ENCODE measurements around the gene COMTD1.

COMTD1 gene

DNA sequence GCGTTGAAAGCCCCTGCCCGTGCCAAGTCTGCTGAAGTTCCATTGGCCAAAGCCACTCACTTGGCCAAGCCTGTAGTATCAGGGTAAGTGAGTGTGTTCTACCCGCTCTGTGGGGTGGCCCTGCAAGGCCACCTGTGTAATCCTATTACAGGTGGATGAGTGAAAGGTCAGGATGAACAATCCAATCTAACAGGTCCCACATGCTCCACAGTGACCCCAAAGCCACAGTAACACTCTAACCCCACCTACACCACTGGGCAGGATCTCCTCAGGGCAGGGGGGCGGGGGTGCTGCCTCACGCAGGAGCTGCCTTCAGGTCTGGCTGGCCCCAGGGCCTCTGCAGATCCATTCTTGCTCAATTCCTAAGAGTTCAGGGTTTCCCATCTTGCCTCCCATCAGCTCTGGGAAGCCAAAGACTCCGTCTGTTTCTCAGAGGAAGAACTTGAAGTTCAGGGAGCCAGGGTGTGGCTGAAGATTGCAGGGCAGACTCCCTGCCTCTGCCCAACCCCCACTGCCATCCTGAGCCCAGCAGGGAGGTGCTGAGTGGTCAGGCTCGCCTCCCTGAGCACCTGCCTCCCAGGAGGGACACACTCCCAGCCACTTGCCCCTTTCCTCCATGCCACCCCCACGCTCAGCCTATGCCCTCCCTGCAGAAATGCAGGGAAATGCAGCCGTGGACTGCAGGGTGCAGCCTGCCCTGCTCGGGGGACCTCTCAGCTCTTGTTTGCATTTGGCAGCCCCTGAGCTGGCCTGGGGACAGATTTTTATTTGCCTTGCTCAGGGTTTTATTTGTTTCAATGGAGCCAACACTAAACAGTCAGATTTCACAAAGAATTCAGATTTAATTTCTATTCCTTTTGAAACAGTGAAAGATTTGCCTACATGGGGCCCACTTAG, 9.8 kb upstream of the COMTD1 start:
- DNase-seq (ENCODE audit: low read depth in 2 of 2), result no peak

DNA sequence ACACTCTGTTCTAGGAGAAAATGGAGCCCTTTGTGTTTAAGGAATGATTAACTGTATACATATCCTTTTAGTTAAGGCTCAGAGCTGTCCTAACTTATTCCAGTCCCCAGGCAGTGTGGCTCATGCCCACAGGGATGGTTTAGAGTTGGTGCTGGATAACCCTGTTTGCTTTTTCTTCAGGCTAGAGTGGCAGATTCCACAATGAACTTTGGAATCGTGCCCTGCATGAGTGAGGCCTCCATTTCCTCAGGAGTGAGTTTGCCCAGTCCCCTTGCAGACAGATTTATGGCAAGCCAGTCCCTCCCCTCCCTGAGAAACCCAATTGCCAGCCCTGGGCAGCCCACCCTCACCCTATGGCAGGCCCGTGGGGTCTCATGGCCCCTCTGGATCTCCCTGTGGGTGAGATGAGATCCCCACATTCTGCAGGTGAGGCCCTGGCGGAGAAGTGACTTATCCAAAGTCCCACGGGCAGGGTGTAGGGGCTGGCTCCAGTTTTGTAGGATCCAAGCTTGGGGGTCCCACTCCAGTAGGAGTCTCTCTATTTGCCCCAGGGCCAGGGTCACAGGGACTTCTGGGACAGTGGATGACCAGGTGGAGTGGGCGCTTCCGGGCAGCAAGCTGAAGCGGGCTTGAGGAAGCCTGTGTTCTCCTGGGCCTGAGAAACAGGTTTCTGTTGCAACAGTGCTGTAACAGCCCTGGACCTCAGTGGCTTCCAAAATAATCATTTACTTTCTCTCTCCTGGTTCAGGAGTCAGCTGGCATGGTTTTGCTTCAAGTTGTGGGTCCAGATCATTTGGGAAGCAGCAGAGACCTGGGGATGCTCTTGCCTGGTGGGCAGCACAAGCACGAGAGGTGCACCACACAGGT, 9.0 kb upstream of the COMTD1 start:
- no peak for DNase-seq (ENCODE audit: low read depth in 2 of 2)

GRCh38 chr10:75243426-75243825, 7.7 kb upstream of the COMTD1 start:
- no peak for DNase-seq (ENCODE audit: low read depth in 2 of 2)

DNA sequence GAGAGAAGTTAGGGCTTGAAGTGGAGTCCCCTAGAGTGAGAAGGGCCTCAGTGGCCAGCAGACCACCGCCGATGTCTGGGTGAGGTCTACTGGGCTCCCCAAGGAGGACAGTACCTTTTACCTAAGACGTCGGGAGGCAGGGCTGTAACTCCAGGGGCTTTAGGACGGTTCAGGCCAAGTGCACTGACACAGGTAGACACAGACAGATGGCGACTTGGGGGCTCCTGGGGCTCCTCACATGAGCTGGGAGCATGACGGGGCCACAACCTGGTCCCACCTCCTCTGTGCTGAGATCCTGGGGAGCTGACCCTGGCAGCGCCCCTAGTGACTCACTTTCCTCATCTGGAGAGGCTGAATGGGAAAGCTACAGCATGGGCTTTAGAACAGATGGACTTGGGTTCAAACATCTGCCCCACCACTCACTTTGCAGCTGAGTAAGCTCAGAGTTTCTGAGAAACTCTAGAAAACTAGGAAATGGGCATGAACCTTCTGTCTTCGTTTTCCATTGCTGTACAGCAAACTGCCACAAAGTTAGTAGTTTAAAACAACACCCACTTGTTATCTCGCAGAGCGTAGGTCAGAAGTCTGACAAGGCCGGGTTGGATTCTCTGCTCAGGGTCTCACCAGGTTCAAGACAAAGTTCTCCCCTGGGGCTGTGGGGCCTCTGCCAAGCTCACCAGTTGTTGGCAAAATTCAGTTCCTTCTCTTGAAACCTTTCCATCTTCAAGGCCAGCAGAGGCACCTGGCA, 4.7 kb upstream of the COMTD1 start:
- no peak for DNase-seq (ENCODE audit: low read depth in 2 of 2)

DNA sequence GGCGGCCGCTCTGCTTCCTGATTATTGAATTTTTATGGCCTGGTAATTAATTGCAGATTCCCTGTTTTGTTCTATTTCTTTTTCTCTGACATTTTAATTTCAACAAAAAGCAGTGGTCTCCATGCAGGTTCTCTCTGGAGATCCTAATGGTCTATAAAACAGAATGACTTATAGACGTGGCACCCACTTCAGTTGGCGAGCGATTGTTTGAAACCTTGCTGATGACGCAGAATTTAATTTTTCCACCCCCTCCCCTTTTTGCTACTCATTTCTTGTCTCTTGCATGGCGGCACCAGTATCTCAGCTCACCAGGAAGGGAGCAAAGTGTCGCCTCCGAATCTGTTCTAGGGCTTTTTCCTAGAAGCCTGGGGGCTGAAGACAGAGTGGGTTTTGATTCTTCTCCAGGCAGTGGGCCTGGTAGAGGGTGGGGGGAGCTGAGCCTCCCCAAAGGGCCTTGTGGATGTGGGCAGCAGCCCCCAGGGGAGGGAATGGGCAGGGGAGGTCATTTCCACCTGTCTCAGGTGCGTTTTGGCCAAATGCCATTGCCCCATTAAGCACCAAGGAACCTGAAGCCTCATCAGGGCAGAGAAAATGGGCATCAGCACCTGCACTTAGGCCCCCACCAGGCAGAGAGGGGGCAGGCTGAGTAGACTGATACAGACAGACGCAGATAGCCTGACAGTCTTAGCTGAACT, 3.5 kb upstream of the COMTD1 start:
- DNase-seq (ENCODE audit: low read depth in 2 of 2), result no peak

DNA sequence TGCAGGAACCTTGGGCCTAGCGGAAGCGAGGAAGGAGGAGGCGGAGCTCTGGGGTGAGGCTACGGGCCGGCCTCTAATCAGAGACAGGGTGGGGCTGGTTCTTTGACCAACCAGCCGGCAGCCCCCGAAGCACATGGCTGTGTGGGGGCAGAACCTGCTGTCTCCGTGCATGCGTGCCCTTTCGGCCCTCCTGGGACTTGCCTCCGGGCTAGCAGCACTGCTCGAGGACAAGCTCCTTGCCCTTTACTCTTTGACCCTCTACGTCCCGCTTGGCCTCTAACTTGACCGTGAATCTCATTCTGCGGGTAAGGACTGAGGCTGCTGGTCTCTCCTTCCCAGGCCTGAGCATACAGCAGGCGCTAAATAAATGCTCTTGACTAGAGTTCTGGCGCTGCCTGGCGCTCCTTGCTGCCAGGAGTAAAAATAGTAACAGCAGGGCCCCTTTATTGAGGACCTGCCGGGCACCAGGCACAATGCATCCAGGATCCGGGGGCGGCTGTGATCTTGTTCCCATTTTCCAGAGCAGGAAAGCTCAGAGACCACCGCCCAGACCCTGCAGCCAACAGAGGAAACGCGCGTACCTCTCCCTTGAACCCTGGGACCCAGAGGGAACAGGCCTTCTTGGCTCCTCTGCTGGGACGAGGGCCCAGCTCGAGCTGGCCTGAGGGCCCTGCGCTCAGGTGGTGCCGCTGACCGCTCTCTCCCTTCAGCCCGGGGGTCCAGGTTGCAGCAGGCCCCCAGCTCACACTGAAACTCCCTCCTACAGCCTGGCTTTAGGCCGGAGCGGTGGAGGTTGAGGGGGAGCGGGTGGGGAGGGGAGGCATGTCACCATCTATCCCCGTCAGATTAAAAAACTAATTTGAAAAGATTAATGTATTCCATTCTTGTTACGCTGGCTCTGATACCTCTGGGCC, 2.7 kb upstream of the COMTD1 start:
- no peak for DNase-seq (ENCODE audit: low read depth in 2 of 2)

- no peak for DNase-seq (ENCODE audit: low read depth in 2 of 2)
Measured at GRCh38 chr10:75236178-75236825, 545 bp upstream of the COMTD1 start.

DNA sequence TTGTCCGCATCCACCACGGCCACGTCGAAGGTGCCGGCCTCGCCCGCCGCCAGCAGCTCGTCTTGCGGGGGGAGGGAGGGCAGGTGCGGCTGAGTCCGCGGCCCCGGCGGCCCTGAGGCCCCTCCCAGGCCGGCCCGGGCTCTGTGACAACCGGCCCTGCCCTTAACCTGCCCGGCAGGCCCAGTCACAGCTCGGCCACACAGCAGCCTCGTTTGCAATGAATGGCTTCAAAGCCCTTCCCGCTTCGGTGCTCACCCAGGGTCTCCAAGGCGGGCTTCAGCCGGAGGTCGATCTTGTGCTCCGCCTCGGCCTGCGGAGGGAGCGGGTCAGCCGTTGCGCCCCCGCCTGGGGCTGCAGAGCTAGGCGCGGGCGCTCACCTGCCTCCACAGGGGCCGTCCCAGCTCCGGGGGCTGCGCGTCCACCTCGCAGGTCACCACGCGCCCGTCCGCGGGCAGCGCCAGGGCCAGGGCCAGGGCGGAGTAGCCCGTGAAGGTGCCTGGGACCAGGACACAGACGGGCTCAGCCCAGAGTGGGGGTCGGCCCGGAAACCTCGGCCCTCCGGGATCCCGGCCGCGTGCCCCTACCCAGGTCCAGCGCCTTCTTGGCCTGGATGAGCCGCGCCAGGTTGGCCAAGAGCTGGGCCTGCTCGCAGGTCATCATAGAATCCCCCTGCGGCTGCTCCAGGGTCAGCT, 928 bp downstream of the COMTD1 start:
- no peak for DNase-seq (ENCODE audit: low read depth in 2 of 2)

- peak; percentile 92 to 96 for DNase-seq (ENCODE audit: low read depth in 2 of 2)
Measured at GRCh38 chr10:75234017-75234682, 1.6 kb downstream of the COMTD1 start.

DNA sequence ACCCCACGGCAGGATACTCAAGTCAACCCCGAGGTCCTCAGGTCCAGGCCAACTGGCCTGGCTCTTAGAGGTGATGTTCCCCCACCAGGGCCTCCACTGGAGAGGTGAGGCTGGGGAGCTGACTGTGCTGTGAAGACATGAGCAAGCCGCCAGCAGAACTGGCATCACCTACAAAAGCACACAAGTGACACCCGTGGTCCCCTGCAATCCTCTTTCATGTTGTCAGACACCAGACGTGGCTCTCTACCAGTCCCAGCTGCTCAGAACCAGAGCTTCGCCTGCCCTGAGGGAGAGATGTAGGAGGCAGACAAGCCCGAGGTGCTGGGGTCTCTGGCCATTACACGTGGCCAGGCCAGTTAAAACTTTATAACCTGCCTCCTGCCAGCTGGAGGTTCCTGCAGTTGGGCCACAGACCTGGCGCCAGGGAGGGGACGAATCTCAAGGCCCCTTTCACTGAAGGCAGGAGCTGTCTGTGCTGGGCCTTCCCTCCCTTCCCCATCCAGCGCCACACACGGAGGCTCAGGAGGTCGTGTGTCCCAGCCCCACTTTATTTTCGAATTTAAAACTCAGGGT, 2.2 kb downstream of the COMTD1 start:
- no peak for DNase-seq (ENCODE audit: low read depth in 2 of 2)

DNA sequence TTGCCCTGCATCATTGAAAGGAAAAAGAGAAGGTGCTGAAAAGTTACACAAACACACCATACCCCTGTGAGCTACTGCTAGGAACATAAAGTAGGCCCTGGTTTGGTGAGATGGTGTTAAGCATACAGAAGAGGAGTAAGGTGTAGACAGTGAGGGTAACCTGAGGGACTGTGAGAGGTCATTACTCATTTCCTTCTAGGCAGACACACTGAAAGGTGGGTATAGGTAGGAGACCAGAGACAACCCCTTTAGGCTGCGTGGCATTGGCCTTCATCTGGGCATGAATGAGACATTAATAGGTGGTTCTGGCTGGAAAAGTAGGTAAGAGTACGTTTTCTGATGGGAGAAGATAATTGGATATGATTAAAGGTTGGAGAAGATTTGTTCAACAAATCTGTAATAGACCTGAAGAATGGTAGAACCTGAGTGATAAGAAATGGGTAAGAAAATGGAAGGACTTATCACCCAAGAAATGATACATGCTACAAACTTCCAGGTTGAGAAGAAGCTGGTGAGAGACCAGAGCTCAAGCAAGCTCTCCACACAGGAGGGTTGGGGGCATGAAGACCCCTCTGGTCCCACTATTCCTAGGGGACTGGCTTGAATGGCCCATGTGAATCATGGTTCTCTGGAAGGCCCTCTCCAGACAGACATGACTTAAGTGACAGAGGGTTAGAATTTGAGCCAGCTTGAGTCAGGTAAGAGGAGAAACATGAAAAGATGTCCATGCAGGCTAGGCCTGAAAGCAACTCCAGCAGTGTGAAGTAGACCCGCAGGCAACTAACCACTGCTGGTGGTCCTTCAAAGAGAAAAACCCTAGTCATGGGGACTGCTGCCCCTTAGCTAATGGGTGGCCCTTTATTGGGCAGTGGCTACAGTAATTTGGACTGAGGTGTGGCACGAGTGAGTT, 3.8 kb downstream of the COMTD1 start:
- no peak for DNase-seq (ENCODE audit: low read depth in 2 of 2)

- peak; percentile 85 to 86 for DNase-seq (ENCODE audit: low read depth in 2 of 2)
Measured at GRCh38 chr10:75230600-75231038, 5.1 kb downstream of the COMTD1 start.

GRCh38 chr10:75229971-75230370, 5.8 kb downstream of the COMTD1 start:
- no peak for DNase-seq (ENCODE audit: low read depth in 2 of 2)

DNA sequence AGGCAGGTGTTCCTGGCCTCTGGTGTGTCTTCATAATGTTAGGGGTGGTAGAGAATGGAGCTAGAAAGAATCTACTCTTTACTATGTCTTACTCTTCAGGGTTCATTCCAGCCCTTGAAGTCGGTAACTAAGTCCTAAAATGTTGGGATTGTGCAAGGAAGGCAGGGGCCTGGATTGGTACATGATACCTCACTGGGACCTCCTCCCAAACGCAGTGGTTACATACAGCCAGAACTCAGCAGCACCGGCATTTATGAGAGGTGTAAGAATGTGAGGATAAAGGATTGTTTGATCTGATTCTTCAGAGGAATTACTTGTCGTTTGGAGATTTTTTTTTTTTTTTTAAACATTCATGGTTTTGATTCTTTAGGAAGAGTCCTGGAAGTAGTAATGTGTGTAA, 6.9 kb downstream of the COMTD1 start:
- no peak for DNase-seq (ENCODE audit: low read depth in 2 of 2)

DNA sequence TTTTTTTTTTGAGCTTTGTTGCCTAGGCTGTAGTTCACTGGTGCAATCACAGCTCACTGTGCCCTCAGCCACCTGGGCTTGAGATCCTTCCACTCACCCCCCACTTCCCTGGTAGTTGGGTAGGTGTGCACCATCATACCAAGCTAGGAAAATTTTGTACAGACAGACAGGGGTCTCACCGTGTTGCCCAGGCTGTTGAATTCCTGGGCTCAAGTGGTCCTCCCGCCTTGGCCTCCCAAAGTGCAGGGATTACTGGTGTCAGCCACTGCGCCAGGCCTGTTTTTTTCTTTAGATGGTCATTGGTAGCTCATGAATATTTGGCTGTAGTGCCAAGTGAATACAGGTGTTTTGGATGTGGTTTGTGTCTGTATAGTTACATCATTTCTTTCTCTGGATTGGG, 7.5 kb downstream of the COMTD1 start:
- DNase-seq (ENCODE audit: low read depth in 2 of 2), result no peak

- no peak for DNase-seq (ENCODE audit: low read depth in 2 of 2)
Measured at GRCh38 chr10:75226656-75227055, 9.1 kb downstream of the COMTD1 start.

DNA sequence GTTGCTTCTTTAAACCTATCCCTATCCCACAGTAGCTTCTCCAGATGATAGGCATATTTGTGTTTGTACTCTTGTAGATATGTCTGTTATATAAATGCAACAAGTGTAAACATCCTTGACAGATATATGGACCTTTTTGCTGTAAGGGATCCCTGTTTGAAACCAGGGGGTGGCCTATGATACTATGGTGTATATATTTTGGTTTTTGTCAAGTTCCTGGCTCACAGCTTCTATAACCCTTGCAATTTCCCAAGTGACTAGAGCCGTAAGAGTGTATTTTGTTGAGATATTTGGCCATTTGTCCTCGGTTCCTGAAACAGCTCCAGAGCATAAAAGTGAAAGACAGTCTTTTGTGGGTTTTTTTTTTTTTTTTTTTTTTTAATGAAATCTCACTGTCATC, 9.7 kb downstream of the COMTD1 start:
- no peak for DNase-seq (ENCODE audit: low read depth in 2 of 2)

Data from stimulated activated CD8-positive, alpha-beta memory T cell treated with anti-CD3 and anti-CD28 coated beads, Interleukin-15, amount 100 ng/mL, for 48 hours (primary cell).